Measurements from ENCODE around the gene FAM149B1. TPM values are rescaled to one million over a fixed set of nuclear protein-coding genes. Genes with fewer than 3 reads are reported as not detected.

The FAM149B1 gene
- total RNA-seq, 1 experiment from 2014 or later = 17.5 TPM

DNA sequence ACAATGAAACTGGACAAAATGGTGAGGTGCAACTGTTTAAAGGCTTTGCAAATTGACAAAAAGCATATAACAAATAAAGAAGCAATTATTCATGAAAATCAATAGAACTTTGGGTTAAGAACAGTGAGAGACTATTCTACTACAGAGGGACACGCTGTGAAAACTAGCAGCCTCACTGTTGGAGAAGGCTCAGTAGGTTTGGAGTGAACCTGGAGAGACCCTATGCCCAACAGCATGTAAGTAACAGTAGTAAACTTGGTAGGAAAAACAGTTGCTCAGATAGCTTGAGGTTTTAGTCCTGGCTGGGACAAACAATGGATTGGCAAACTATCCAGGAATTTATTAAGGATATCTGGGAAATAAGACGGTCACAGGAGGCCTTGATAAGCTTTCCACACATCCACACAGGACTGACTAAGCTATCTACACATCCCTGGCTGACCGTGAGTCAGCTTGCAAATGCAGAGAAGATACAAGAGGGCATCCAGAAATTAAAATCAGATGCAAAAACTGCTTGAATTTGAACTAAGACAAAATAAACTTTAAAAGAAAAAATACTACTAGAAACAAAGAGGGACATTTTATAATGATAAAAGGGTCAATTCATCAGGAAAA, 15.9 kb downstream of the FAM149B1 start (continued):
- TF ChIP-seq, protein P1, sequence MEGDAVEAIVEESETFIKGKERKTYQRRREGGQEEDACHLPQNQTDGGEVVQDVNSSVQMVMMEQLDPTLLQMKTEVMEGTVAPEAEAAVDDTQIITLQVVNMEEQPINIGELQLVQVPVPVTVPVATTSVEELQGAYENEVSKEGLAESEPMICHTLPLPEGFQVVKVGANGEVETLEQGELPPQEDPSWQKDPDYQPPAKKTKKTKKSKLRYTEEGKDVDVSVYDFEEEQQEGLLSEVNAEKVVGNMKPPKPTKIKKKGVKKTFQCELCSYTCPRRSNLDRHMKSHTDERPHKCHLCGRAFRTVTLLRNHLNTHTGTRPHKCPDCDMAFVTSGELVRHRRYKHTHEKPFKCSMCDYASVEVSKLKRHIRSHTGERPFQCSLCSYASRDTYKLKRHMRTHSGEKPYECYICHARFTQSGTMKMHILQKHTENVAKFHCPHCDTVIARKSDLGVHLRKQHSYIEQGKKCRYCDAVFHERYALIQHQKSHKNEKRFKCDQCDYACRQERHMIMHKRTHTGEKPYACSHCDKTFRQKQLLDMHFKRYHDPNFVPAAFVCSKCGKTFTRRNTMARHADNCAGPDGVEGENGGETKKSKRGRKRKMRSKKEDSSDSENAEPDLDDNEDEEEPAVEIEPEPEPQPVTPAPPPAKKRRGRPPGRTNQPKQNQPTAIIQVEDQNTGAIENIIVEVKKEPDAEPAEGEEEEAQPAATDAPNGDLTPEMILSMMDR (IDR thresholded peaks at IDR 0.05 in 2 of 3, conservative IDR thresholded peaks at IDR 0.05 in 1 of 3; ENCODE audit: borderline replicate concordance in 1 of 3, insufficient read depth in 1 of 3, low read depth in 2 of 3, low read length in 2 of 3) = no peak
- TF ChIP-seq POLR2AphosphoS5 (IDR thresholded peaks at IDR 0.05; ENCODE audit: low read depth, low read length) = no peak
- no peak for TF ChIP-seq SIN3A (IDR thresholded peaks at IDR 0.05; ENCODE audit: low read depth)

DNA sequence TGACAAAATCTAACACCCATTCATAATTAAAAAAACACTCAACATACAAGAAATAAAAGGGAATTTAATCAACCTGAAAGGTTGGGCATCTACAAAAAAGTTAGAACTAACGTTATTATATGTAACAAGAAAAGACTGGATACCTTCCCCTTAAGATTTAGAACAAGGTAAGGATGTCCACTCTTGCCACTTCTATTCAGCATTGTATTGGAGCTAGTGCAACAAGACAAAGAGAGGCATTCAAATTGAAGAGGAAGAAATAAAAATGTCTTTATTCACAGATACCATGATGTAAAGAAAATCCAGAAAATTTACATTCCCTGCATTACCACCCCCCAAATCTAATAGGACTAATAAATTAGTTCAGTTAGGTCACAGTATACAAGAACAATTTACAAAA, 18.3 kb downstream of the FAM149B1 start:
- no peak for ATAC-seq
- no peak for DNase-seq (ENCODE audit: low read depth, low spot score)
- Histone ChIP-seq H3K27ac (ENCODE audit: low read depth, low read length) (no peak overlapping the region), H3K4me2 (ENCODE audit: low read length) (no peak overlapping the region), H3K4me1 (ENCODE audit: control insufficient read depth in 1 of 2, insufficient read depth in 2 of 2, low read length in 2 of 2) (no peaks in the 10 kb centered on the region), H3K27me3 (ENCODE audit: insufficient read depth, low read length) (no peaks in the 10 kb centered on the region), H3K4me3 (replicated peaks in 1 of 2; ENCODE audit: low read depth in 1 of 2, low read length in 2 of 2) (no peak overlapping the region), H3K9me2 (ENCODE audit: insufficient read depth) (no peaks in the 10 kb centered on the region), H2AFZ (ENCODE audit: low read depth, low read length, poor library complexity, severe bottlenecking) (no peak overlapping the region), H3K9me3 (ENCODE audit: control insufficient read depth in 1 of 2, insufficient read depth in 1 of 2, low read depth in 1 of 2, low read length in 2 of 2) (no peaks in the 10 kb centered on the region), H4K20me1 (ENCODE audit: insufficient read depth) (no peaks in the 10 kb centered on the region), H3K79me2 (ENCODE audit: insufficient read depth, low read length) (no peaks in the 10 kb centered on the region), H3K36me3 (ENCODE audit: control insufficient read depth in 1 of 2, insufficient read depth in 2 of 2, low read length in 2 of 2) (no peaks in the 10 kb centered on the region), H3K9ac (ENCODE audit: low read length) (no peak overlapping the region)
- ChIA-PET POLR2A (no interaction called here), CTCF (no interaction called here), RAD21 (ENCODE audit: low non-redundant PET in 1 of 2, low total read pairs in 2 of 2, uncharacterized antibody in 2 of 2, unreplicated experiment in 2 of 2) (no interaction called here)
- no TSS peak for BruUV-seq (replicated peaks)
- intact Hi-C loops (cut with micrococcal nuclease) = no loop called here
- no peak for TF ChIP-seq POLR2AphosphoS5 (IDR thresholded peaks at IDR 0.05; ENCODE audit: low read depth, low read length)
- no peak for TF ChIP-seq ELF1 (IDR thresholded peaks at IDR 0.05; ENCODE audit: borderline replicate concordance, low read depth)
- TF ChIP-seq, protein P2, sequence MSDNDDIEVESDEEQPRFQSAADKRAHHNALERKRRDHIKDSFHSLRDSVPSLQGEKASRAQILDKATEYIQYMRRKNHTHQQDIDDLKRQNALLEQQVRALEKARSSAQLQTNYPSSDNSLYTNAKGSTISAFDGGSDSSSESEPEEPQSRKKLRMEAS (IDR thresholded peaks at IDR 0.05) = no peak
- TF ChIP-seq, protein P1 (IDR thresholded peaks at IDR 0.05 in 2 of 3, conservative IDR thresholded peaks at IDR 0.05 in 1 of 3; ENCODE audit: borderline replicate concordance in 1 of 3, insufficient read depth in 1 of 3, low read depth in 2 of 3, low read length in 2 of 3) = no peak
- TF ChIP-seq, protein P3, sequence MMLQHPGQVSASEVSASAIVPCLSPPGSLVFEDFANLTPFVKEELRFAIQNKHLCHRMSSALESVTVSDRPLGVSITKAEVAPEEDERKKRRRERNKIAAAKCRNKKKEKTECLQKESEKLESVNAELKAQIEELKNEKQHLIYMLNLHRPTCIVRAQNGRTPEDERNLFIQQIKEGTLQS (IDR thresholded peaks at IDR 0.05) = no peak
- TF ChIP-seq JUND (IDR thresholded peaks at IDR 0.05) = no peak
- no peak for TF ChIP-seq POLR2A (IDR thresholded peaks at IDR 0.05; ENCODE audit: borderline replicate concordance, extremely low read depth, insufficient read depth, insufficient read length)
- no peak for TF ChIP-seq SRF (IDR thresholded peaks at IDR 0.05; ENCODE audit: low read depth)
- TF ChIP-seq, protein P4, sequence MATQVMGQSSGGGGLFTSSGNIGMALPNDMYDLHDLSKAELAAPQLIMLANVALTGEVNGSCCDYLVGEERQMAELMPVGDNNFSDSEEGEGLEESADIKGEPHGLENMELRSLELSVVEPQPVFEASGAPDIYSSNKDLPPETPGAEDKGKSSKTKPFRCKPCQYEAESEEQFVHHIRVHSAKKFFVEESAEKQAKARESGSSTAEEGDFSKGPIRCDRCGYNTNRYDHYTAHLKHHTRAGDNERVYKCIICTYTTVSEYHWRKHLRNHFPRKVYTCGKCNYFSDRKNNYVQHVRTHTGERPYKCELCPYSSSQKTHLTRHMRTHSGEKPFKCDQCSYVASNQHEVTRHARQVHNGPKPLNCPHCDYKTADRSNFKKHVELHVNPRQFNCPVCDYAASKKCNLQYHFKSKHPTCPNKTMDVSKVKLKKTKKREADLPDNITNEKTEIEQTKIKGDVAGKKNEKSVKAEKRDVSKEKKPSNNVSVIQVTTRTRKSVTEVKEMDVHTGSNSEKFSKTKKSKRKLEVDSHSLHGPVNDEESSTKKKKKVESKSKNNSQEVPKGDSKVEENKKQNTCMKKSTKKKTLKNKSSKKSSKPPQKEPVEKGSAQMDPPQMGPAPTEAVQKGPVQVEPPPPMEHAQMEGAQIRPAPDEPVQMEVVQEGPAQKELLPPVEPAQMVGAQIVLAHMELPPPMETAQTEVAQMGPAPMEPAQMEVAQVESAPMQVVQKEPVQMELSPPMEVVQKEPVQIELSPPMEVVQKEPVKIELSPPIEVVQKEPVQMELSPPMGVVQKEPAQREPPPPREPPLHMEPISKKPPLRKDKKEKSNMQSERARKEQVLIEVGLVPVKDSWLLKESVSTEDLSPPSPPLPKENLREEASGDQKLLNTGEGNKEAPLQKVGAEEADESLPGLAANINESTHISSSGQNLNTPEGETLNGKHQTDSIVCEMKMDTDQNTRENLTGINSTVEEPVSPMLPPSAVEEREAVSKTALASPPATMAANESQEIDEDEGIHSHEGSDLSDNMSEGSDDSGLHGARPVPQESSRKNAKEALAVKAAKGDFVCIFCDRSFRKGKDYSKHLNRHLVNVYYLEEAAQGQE (IDR thresholded peaks at IDR 0.05; ENCODE audit: low read depth) = no peak
- TF ChIP-seq SIN3A (IDR thresholded peaks at IDR 0.05; ENCODE audit: low read depth) = no peak
- TF ChIP-seq YY1 (IDR thresholded peaks at IDR 0.05; ENCODE audit: extremely low read depth, insufficient replicate concordance, low read depth, low read length) = no peak
- no peak for TF ChIP-seq SP1 (IDR thresholded peaks at IDR 0.05; ENCODE audit: low read depth)
- TF ChIP-seq CEBPB (IDR thresholded peaks at IDR 0.05; ENCODE audit: low read depth) = no peak

All from HCT116 (cell line).